Upper lobe of left lung (tissue), 4 donors: ENCODE results near the gene ZNF724.

Experiments
- POLR2A ChIP-seq, 4 donors: fragments of 450-650 bp; IDR thresholded peaks; one replicate each; pipeline ENCODE4 v1.5.1; 2016 to 2017; ENCODE audit warnings: antibody characterized with exemption in 4 of 4, mild to moderate bottlenecking in 2 of 4
- POLR2AphosphoS5 ChIP-seq, 2 donors: sonication (generic); formaldehyde crosslinking; IDR thresholded peaks; one replicate each; pipeline ENCODE4 v1.5.1; 2017; ENCODE audit warnings: antibody characterized with exemption in 2 of 2
- TF ChIP-seq, protein P1 (sequence below), 6 experiments: fragments of 450-650 bp in 4 of 6; fragments of 200-600 bp in 2 of 6; sonication (generic) in 2 of 6; IDR thresholded peaks; one replicate each; pipeline ENCODE4 v1.5.1; 2016 to 2019; ENCODE audit warnings: antibody characterized with exemption in 6 of 6

DNA sequence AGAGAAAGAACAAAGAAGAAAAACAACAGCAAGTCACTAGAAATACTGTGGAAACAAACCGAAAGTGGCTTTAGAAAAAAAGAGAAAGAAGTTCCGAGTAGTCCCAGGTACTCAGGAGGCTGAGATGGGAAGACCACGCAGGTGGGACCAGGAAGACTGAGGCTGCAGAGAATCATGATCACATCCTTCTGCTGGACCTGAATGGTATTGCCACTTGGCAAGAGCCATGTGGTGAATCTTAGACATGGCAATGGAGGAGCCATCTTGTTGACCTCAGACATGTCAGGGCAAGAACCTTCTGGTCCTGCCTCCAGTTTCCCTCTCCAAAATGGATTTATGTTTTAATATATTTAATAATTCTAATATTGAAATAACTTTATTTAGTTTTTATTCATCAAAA is 37.4 kb upstream of the ZNF724 start:
- TF ChIP-seq, protein P1, sequence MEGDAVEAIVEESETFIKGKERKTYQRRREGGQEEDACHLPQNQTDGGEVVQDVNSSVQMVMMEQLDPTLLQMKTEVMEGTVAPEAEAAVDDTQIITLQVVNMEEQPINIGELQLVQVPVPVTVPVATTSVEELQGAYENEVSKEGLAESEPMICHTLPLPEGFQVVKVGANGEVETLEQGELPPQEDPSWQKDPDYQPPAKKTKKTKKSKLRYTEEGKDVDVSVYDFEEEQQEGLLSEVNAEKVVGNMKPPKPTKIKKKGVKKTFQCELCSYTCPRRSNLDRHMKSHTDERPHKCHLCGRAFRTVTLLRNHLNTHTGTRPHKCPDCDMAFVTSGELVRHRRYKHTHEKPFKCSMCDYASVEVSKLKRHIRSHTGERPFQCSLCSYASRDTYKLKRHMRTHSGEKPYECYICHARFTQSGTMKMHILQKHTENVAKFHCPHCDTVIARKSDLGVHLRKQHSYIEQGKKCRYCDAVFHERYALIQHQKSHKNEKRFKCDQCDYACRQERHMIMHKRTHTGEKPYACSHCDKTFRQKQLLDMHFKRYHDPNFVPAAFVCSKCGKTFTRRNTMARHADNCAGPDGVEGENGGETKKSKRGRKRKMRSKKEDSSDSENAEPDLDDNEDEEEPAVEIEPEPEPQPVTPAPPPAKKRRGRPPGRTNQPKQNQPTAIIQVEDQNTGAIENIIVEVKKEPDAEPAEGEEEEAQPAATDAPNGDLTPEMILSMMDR (IDR thresholded peaks at IDR 0.05): no peak
- TF ChIP-seq POLR2AphosphoS5 (IDR thresholded peaks at IDR 0.05) (no peak), POLR2A (IDR thresholded peaks at IDR 0.05) (no peak)
